Gastrocnemius medialis (tissue), 4 donors: ENCODE measurements around the gene CADPS.

Experiments
- CTCF ChIP-seq, 5 experiments: fragments of 450-650 bp in 3 of 5; fragments of 200-600 bp in 2 of 5; sonication (generic) in 2 of 5; IDR thresholded peaks in 4 of 5; conservative IDR thresholded peaks in 1 of 5; 1 replicate in 4 of 5; 2 replicates in 1 of 5; pipeline ENCODE4 v1.5.1; 2016 to 2019; ENCODE audit warnings: antibody characterized with exemption in 5 of 5, mild to moderate bottlenecking in 3 of 5, moderate library complexity in 3 of 5
- POLR2A ChIP-seq, 2 donors: fragments of 450-650 bp; IDR thresholded peaks; one replicate each; pipeline ENCODE4 v1.6.1; 2017; ENCODE audit warnings: antibody characterized with exemption in 2 of 2, mild to moderate bottlenecking in 2 of 2, moderate library complexity in 2 of 2

GRCh38 chr3:62735510-62735909 lies 139.7 kb downstream of the CADPS start:
- TF ChIP-seq CTCF (IDR thresholded peaks at IDR 0.05 in 4 of 5, conservative IDR thresholded peaks at IDR 0.05 in 1 of 5) (no peak), POLR2A (IDR thresholded peaks at IDR 0.05) (no peak)
